Stimulated activated CD4-positive, alpha-beta T cell treated with anti-CD3 and anti-CD28 coated beads, Interleukin-15, amount 100 ng/mL, for 24 hours (primary cell): Measurements from ENCODE around the gene KRT75.
"Not testable (repeated sequence)": the region's sequence is repeated elsewhere in the genome, so short reads cannot be mapped to it uniquely, and the experiment has no call there.

ENCODE experiments used
- DNase-seq: peaks from one replicate; pipeline ENCODE4 v3.0.0-alpha.2; 2020

The KRT75 gene

GRCh38 chr12:52415870-52416750 lies 18.1 kb downstream of the KRT75 start:
- no peak for DNase-seq

- DNase-seq: no peak
Observed at GRCh38 chr12:52414936-52415335, 19.2 kb downstream of the KRT75 start.

- DNase-seq: no peak
Observed at GRCh38 chr12:52413782-52414345, 20.3 kb downstream of the KRT75 start.

GRCh38 chr12:52413202-52413601 lies 21.0 kb downstream of the KRT75 start:
- DNase-seq: no peak

- DNase-seq: no peak
Observed at GRCh38 chr12:52411815-52412214, 22.4 kb downstream of the KRT75 start.

DNA sequence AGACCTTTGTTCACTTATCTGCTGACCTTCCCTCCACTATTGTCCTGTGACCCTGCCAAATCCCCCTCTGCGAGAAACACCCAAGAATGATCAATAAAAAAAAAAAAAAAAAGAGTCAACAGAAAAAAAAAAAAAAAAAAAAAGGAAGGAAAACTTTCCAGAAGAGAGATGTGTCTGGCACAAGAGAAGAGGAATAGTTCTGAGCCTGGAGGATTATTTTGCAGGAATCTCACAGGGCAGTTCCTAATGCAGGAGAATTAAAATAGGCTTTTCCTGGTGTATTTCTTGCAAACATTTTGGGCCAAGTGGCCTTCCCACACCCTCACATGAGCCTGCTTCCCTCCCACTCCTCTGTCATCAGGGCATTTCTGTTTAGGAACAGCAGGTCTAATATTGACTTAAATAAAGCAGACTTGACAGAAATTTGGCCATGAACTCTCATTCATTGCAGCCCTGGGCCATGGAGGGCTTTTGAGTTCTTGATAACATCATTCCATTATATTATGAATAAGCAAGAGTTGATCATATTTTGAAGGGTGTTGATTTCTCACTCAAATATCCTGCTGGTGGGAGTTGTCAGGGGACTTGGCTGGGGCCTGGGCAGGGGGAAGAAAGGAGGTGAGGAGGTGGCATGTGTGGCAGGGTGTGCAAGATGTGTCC lies 23.5 kb downstream of the KRT75 start:
- not testable (repeated sequence) for DNase-seq

GRCh38 chr12:52407918-52408317 lies 26.3 kb downstream of the KRT75 start:
- DNase-seq: no peak

DNA sequence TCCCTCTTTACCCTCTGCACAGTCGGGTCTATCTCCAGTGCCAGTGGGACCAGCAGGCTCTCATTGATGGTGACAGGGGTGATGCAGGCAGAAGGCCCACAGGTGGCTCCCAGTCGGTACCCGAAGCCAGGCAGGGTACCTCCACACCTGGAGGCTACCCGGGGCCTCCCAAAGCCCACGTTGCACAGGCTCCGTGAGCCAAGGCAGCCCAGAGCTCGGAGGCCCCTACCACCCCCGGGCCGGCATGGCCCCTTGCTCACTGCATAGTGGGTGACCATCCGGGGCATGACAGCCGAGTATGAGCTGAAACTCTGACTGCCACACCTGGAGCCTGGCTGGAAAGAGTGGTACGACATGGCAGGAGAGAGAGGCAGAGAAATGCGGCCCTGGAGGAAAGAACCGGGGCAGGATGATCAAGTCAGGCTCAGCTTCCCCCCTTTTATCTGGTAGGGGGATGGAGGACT lies 28.2 kb downstream of the KRT75 start, which contains the start of gene KRT82:
Gene KRT82 (minus strand): TSS at position 414 of the 464 bp plus-strand sequence. CDS start 58 bp downstream, at position 356.
- no peak for DNase-seq

DNA sequence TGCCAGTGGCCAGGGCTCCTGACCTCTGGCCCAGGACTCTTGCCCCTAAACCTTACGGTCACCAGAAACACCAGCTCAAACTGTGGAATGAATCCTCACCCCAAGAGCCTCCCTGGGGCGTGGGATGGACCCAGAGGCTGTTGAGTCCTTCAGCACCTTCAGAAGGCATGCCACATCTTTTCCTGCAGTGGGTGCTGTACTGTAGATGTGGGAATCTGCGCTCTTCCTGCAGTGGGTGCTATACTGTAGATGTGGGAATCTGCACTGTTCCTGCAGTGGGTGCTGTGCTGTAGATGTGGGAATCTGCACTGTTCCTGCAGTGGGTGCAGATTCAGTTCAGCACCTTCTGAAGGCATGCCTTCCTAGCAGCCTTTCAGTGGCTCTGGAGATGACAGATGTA lies 29.2 kb downstream of the KRT75 start:
- DNase-seq: no peak

- no peak for DNase-seq
Observed at GRCh38 chr12:52403561-52403960, 30.6 kb downstream of the KRT75 start.

- no peak for DNase-seq
Observed at GRCh38 chr12:52402873-52403540, 31.2 kb downstream of the KRT75 start.

DNA sequence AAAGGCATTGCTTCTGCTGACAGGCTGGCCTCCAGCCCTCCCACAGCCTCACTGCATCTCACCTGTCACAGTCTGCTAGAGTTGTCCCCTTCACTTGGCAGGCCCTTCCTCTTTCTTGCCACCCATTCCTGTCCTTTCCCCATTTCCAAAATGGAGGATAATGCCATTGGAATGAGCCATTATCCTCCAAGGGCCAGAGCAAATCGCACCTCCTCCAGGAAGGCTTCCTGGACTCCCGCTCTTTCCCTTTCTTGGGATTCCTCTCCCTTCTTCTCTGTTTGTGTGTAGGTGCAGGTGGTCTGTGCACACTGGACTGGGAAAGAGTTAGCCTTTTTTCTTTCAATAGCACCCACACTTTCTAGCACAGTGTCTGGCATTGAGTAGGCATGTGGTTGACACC lies 31.8 kb downstream of the KRT75 start:
- DNase-seq: no peak

DNA sequence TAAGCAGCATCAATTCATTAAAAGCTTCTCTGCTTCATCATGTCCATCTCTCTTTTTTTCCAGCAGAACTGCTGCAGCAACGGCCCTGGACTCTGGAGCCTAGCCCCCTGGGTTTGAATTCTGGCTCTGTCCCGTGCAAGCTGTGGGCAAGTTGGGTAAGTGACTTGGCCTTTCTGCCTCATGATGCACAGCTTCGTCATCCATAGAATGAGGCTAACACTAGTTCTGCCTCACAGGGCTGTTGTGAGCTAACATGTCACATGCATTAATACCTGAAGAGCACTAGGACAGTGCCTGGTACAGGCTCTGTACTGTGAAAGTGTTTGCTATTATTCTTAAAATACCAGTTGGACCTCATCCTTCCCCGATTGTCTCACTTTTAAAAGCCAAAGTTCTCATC lies 32.2 kb downstream of the KRT75 start:
- no peak for DNase-seq

DNA sequence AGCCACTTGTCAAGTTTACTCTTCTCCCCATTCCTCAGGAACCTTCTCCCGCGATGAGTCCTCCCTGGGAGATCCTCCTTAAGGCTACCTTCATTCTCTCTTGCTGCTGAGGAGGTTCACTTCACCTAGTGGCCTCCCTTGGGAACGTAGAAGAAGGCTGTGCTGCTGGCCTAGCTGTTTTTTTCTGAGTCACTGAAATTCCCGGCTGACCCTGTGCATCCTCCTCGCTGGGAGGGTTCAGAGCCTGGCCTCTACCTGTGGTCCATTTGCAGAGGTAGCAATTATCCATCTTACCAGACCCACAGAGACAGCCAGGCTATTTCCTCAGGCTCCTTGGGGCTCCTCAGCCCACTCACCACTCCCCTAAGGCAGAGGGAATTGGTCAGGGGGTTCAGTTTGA lies 32.6 kb downstream of the KRT75 start:
- no peak for DNase-seq

- DNase-seq: no peak
Observed at GRCh38 chr12:52400906-52401305, 33.3 kb downstream of the KRT75 start.

- no peak for DNase-seq
Observed at GRCh38 chr12:52399756-52400155, 34.4 kb downstream of the KRT75 start.

DNA sequence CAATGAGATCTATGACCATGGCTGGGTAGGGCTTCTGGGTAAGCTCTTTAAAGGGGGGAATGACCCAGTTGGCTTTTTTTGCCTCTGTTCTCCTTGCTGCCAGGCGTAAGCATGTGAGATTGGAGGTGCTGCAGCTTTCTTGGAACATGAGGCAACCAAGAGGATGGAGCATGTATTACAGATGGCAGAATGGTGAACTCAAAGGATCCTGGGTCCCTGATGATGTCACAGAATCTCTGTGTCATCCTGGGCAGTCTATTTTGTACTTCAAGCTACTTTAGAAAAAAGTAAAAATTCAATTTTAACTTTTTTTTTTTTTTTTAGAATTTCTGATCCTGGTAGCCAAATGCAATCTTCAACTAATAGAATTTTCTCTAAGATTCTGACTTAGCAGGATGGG lies 36.0 kb downstream of the KRT75 start:
- no peak for DNase-seq

- DNase-seq: no peak
Observed at GRCh38 chr12:52396656-52397055, 37.5 kb downstream of the KRT75 start.

DNA sequence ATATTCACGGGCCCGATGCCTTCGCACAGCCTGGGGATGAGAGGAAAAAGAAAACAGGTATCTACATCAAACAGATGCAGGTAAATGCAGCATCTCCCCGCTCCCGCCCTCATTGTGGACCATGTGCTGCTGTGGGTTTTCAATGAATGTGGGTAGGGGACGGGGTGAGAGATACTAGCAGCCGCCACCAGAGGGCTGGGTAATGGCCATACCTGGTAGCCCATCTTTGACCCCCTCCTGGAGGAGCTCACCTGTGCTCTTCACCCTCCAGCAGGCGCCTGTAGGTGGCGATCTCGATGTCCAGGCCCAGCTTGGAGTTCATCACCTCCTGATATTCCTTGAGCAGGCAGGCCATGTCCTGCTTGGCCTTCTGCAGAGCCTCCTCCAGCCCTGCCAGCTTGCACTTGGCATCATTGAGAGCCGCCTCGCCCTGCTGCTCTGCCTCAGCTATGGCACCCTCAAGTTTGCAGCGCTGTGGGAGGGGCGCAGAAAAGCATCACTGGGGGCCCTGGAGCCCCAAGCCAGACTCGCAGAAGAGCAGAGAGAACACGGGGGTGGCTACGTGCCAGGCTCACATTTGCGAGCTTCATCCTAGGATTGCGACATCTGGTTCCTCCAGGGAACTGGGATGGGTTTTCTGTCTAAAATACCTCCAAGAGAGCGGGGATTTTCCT lies 38.3 kb downstream of the KRT75 start:
- DNase-seq: peak; percentile 21

DNA sequence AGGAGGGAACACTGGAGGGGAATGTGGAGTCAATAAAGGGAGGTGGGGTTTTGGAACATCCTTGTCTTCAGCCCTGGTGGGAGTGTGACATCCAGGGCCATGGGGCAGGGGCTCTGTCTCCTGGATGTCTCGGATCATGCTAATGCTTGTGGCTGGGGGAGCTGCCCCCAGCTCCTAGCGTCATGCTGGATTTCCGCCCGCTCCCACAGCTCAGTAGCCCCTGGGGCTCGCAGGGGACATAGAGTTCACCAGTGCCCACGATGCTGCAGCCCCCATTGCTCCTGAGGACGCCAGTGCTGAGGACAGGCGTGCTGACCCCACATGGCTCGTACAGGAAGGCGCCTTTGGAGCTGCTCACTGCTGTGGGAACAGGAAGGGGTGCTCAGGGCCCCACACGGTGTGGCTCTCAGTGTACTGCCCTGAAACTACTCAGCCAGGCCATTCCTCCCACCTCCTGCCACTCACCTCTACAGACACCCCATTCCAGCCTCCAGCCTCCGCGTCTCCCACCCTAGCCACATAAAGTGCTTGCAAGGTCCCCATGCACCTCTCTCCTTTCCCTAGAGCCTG lies 39.2 kb downstream of the KRT75 start:
- no peak for DNase-seq

GRCh38 chr12:52392465-52393007 lies 41.6 kb downstream of the KRT75 start:
- no peak for DNase-seq

DNA sequence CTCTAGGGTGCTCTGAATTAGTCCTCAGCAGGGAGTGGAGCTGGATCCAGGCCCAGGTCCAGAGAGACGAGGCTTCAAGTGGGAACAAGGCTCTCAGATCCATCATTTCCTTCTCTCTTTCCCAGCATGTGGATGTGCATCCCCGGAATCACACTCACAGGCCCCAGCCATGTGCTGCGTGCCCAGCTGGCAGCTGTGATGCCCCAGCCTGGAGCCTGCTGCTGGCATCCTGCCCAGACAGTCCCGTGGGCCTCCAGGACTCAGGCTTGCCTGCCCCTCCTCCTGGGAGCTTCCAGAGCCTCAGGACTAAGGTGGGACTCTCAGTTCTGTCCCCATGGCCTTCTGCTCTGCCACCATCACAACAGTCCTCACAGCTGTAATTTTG lies 42.6 kb downstream of the KRT75 start:
- DNase-seq: no peak
